NCI-H460 (cell line): ENCODE measurements around the gene TSPYL1. TPM values are rescaled to one million over a fixed set of nuclear protein-coding genes. Genes with fewer than 3 reads are reported as not detected.
A peak's percentile ranks its signal among the peaks of the same experiment; 100 is the strongest.

Experiments used
- DNase-seq: peaks from one replicate; pipeline ENCODE4 v3.0.0-alpha.2; 2016; ENCODE audit warnings: low read depth; ENCODE audit errors: extremely low read depth
- total RNA-seq: library from RNA; depleted of rRNA; stranded (reverse); fragments of >200 nt; shearing (Covaris generic); gene quantifications from 2 replicates; pipeline ENCODE4 v1.2.3, GENCODE V29; 2014

Gene TSPYL1
- total RNA-seq, 1 experiment from 2014 or later: 34.6 TPM

- no peak for DNase-seq
These were observed 14.5 kb downstream of the TSPYL1 start for GRCh38 chr6:116265041-116265829.

GRCh38 chr6:116263353-116263752, 16.4 kb downstream of the TSPYL1 start:
- DNase-seq: no peak

DNA sequence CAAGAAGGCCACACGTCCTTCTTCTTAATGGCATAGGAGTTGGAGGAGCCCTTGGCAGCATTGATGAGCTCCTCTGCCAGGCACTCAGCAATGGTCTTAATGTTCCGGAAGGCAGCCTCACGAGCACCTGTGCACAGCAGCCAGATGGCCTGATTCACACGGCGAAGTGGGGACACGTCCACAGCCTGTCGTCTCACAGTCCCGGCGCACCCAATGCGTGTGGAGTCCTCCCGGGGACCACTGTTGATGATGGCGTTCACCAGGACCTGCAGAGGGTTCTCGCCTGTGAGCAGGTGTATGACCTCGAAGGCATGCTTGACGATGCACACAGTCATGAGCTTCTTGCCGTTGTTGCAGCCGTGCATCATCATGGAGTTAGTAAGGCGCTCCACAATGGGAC, 21.2 kb downstream of the TSPYL1 start:
- DNase-seq: no peak

GRCh38 chr6:116256694-116257093, 23.0 kb downstream of the TSPYL1 start:
- DNase-seq: no peak

DNA sequence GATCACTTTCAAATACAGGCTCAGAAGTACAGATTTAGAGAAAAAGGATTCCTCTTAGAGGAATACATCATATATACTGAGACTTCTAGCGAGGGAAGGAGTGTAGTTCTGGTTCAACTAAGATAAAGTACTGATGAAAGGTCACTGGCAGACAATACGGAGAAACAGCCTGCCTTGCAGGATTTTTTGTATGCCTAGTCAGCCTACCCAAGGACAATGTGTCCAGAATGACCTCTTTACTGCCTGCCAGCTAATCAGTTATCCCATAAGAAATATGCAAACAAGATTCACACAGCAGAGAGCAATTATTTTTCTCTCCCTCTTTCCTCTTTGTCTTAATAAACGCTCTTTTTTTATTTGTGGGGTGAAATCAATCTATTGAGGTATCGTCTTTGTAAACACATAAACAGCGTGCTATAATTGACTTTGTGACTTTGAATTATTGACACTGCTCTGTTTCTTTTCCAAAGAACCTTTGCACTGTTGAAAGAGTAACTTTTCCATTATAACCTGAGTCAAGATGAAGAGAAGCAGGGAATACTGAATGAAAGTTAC, 24.4 kb downstream of the TSPYL1 start:
- DNase-seq: no peak

DNA sequence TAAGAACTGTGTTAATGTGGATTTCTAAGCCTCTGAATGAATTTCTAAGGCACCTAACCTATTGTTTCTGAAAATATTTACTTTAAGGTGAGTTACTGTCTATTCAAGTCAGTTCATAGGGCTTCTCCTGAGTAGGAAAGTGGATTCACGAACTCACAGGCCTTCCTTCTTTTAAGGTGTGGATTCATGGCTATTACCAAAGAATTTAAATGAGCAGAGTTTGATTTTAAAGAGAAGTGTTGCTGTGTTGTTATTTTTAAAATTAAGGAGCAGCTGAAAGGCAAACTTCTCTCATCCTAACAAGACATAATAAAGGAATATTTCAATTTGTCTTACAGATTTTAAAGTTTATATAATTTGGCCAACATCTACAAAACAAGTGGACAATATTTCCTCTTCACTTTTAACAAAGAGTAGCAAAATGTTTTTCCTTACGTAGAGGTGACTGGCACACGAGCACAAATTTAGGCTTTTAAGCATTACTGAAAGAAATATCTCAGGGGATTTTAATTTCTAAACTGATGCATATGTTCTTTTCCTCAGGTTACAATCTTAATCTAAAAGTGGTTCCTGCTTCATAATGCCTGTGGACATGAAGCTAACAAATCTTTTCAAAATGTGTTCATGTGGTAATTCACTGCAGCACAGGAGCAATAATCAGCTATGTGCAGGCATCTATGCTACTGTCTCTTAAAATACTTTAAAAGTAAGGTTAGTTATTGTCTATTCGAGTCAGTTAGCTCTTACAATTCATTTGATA, 25.3 kb downstream of the TSPYL1 start:
- peak; percentile 5 for DNase-seq

DNA sequence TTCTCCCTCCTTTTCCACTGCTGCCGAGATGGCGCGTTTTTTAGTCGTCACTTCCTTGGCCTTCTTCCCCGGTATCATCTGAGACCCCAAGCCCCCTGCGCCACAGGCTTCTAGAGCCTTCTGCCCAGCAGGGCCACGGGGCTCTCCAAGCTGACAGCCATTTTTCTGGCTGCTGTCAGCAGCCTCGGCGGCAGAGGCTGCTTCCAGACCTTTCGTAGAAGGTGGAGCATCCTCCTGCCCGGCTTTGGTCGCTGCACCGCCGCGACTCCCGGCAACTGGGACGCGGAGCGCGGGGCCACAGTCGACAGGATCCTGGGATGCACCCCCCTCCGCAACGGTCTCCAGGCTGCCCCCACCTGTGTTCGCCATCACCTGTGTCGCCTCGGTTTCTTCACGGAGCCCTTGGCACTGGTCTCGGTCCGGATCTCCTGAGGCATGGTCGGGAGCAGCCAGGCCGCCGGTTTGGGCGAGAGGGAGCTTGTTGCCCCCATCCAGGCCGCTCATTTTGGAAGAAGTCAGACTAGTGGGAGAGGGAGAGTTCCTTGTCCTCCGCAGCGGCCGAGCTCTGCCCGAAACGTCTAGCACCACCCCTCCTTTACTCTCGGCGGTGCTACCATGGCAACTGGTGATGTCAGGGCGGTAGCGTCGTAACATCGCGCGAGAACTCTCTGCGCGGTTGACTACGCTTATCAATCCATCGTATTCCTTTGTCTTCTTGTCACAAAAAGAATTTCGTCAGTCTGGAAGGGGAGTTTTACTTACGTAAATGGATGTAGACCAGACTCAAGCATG, 26.0 kb downstream of the TSPYL1 start, which contains the start of gene TSPYL4:
Gene TSPYL4, minus strand, starts transcription at position 571 of the 792 bp plus-strand sequence. Its CDS starts 67 bp downstream, at position 504.
- DNase-seq: peak; percentile 90

DNA sequence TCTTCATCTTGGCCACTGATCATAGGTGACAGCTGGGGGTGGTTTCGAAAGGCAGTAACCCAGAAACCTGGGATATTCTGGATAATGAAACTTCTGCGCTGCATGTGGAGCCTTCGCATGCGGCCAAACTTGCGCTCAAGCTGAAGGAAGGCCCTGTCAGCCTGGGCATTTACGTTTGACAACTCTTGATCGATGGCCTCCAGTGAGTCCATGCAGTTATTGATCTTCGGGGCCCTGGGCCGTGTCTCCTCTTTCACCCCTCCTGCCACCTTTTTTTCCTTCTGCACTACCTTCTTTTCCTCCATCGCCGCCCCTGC, 26.6 kb downstream of the TSPYL1 start:
- no peak for DNase-seq

DNA sequence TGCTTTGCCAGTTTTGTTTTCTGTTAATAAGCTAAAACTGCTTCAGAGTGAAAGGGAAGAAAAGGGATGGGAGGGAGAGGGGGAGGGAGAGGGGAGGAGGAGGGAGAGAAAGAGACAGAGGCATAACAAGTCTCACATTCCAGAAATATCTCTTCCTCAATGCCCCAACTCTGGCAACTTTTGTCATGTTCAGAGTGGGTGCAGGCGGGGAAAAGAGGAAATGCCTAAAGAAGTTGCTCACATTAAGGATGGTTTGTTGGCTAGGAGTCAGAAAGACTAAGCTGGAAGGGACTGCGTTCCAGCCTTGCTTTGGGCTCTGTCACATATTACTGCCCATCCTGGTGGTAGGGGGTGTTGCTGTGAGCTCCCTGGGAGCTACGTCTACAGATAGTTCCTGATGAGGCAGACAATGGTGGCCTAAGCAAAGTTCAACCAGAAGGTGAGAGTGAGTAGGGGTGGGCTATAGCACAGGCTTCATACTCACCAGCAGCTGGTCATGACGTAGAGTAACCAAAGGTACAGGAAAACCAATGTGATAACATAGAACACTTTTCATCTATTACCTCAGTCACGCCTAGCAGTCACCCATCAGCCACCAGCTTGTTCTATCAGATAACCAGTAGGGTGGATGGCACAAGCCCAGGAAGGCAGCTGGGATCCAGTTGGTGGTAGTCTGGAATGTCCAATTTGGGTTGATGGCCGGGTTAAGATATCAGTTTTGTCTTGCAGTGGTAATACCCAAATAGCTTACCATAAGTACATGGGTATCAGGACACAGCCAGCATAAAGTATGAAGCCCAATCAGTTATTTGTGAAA, 28.0 kb downstream of the TSPYL1 start:
- DNase-seq: no peak

- DNase-seq: no peak
These were observed 31.2 kb downstream of the TSPYL1 start for GRCh38 chr6:116248577-116248976.

- no peak for DNase-seq
These were observed 32.4 kb downstream of the TSPYL1 start for GRCh38 chr6:116247285-116247684.

DNA sequence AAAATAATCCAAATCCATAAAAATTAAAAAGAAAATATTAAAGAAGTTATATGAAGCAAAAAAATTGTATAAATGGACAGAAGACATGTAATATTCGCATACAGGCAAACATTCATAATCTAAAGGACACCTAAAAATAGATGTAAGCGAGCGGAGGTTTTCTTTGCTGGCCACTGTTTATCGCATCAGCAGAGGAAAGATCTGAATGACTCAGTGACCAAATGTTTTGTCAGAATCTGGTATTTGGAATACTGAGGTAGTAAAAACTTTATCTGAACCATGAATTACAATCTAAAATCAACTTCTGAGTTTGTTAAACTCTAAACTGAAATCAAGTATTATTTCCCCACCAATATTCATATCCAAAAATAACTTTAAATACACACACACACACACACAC, 33.6 kb downstream of the TSPYL1 start:
- DNase-seq: no peak

- DNase-seq: no peak
These were observed 35.4 kb downstream of the TSPYL1 start for GRCh38 chr6:116244284-116244683.

DNA sequence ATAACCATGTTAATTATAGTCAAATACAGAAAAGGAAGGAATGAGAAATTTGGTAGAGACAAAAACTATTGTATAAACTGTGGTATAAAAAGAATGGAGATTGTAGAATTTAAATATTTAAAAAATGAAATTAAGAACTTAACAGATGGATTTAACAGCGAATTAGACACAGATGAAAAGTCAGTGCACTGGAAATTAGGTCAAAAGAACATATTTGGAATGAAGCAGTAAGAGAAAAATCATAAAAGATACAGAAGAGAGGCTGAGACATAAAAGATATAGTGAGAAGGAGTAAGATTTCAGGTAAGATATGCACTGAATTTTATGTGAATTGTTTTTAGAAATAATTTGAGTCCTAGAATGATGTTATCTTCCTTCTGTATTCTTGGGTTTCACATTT, 39.9 kb downstream of the TSPYL1 start:
- DNase-seq: no peak

DNA sequence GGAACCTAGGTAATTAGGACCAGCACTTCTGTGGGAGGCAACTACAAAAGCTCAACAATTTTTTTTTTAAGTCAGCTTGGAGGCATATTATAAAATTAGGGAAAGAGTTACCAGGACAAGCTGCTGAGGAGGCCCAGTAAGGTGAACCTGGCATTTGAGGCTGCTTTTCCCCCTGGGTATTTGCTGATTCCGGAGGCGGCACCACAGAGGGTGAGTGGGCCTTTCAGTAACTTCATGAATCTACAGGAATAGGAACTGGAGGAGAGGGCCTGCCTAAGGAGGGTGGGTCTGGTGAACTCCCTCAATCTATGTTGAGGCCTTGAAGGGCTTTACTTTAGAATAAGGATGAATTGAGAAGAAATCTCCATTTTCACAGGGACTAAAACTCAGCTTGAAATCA, 40.5 kb downstream of the TSPYL1 start:
- no peak for DNase-seq

DNA sequence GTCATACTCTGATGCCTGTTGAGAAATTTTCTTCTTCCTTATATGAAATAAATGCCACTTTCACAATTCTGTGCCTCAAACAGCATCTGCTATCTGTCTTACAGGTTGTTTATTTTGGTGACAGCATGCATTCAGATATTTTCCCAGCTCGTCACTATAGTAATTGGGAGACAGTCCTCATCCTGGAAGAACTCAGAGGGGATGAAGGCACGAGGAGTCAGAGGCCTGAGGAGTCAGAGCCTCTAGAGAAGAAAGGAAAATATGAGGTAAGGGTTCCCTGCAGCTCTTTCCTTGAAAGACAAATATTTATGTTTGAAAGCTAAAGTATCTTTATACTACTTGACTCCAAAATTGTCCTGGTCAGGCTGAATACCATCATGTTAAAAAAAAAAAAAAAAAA, 41.6 kb downstream of the TSPYL1 start:
- DNase-seq: no peak

GRCh38 chr6:116234689-116235088, 45.0 kb downstream of the TSPYL1 start:
- DNase-seq: no peak

DNA sequence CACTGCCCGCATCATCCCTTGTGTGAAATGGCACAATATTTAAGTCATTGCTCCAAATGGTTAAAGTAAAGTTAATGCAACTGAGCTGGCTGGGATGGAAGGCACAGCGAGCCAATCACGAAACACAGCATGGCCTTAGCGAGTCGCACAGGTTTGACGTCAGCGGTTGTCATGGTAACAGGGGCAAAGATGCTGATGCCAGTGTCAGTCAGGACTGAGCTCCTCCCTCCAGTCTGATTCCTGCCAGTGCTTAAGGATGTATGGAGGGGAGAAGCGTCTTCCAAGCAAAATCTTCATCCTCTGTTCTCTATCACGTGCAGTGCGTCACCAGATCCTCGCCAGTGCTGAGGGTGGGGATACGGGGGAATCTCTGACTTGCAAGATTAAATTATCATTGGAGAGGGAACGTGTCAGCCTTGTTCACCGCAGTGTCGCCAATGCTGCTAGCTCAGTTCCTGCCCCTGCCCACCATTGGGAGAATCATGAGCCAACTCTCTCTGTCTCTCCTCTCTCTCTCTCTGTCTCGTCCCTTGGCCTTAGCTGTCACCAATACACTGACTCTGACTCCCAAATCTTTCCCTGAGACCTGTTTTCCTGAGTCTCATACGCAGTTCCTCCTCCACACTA, 50.3 kb downstream of the TSPYL1 start:
- no peak for DNase-seq
